PC-9 (cell line): ENCODE results near the gene LRRC47. TPM values are rescaled to one million over a fixed set of nuclear protein-coding genes. Genes with fewer than 3 reads are reported as not detected.

ENCODE experiments used
- BruUV-seq: library from RNA; stranded (reverse); fragments of 400-500 nt; replicated peaks from 2 replicates; lab custom pipeline; 2021; lab: Mats Ljungman, UMichigan
- CTCF ChIA-PET: fragments of 300-600 bp; sonication (Branson Sonifier 250); formaldehyde crosslinking; loops from one replicate; lab custom pipeline; 2022; ENCODE audit warnings: antibody characterized with exemption; lab: Charles Lee
- POLR2A ChIA-PET: fragments of 300-600 bp; sonication (Branson Sonifier 250); formaldehyde crosslinking; loops from one replicate; lab custom pipeline; 2022; ENCODE audit warnings: antibody characterized with exemption; ENCODE audit not compliant: unreplicated experiment; lab: Charles Lee
- DNase-seq, 2 experiments: peaks; one replicate each; pipeline versions ENCODE4 v3.0.0 to v3.0.0-alpha.2; 2015 to 2022; ENCODE audit warnings: mixed read lengths in 1 of 2
- H2AFZ ChIP-seq: fragments of 200-600 bp; sonication (generic); 2 replicates; pipeline ENCODE4 v1.8.1; 2017; ENCODE audit warnings: antibody characterized with exemption
- H3F3A ChIP-seq: fragments of 200-600 bp; sonication (generic); 2 replicates; pipeline ENCODE4 v1.8.1; 2017; ENCODE audit warnings: antibody characterized with exemption, mild to moderate bottlenecking, low read depth; ENCODE audit not compliant: insufficient read depth
- H3K27ac ChIP-seq: fragments of 200-600 bp; sonication (generic); 2 replicates; pipeline ENCODE4 v1.6.1; 2016; ENCODE audit warnings: mixed run types
- H3K27me3 ChIP-seq: fragments of 200-600 bp; sonication (generic); 2 replicates; pipeline ENCODE4 v1.6.1; 2016; ENCODE audit warnings: low read depth, mixed run types; ENCODE audit not compliant: insufficient read depth
- H3K36me3 ChIP-seq: fragments of 200-600 bp; sonication (generic); 2 replicates; pipeline ENCODE4 v1.6.1; 2016; ENCODE audit warnings: low read depth, mixed run types
- H3K4me1 ChIP-seq: fragments of 200-600 bp; sonication (generic); replicated peaks from 2 replicates; pipeline ENCODE4 v1.6.1; 2016; ENCODE audit warnings: mixed run types; ENCODE audit not compliant: insufficient read depth
- H3K4me2 ChIP-seq: fragments of 200-600 bp; sonication (generic); 2 replicates; pipeline ENCODE4 v1.6.1; 2017; ENCODE audit warnings: mixed run types
- H3K4me3 ChIP-seq: fragments of 200-600 bp; sonication (generic); 2 replicates; pipeline ENCODE4 v1.6.1; 2016; ENCODE audit warnings: mixed run types
- H3K79me2 ChIP-seq: fragments of 200-600 bp; sonication (generic); 2 replicates; pipeline ENCODE4 v1.6.1; 2017; ENCODE audit warnings: low read depth, mixed run types
- H3K9me2 ChIP-seq: fragments of 200-600 bp; sonication (generic); 2 replicates; pipeline ENCODE4 v1.8.1; 2017; ENCODE audit warnings: mild to moderate bottlenecking; ENCODE audit not compliant: insufficient read depth
- H3K9me3 ChIP-seq: fragments of 200-600 bp; sonication (generic); 2 replicates; pipeline ENCODE4 v1.8.1; 2016; ENCODE audit warnings: low read depth; ENCODE audit not compliant: insufficient read depth
- H4K20me1 ChIP-seq: fragments of 200-600 bp; sonication (generic); 2 replicates; pipeline ENCODE4 v1.8.1; 2017; ENCODE audit not compliant: insufficient read depth
- EZH2 ChIP-seq: fragments of 200-600 bp; sonication (generic); IDR thresholded peaks from 2 replicates; pipeline ENCODE4 v1.8.0; 2017; ENCODE audit warnings: antibody characterized with exemption, low read depth
- intact Hi-C: fragments of 100-400 bp; cut with micrococcal nuclease; formaldehyde crosslinking; loops from one replicate; pipeline ENCODE4 v1.10.0; 2022; ENCODE audit not compliant: unreplicated experiment
- total RNA-seq: library from RNA; stranded (reverse); gene quantifications from 2 replicates; pipeline ENCODE4 v1.2.3, GENCODE V29; 2021
- TF ChIP-seq, protein P1 (sequence below): fragments of 200-600 bp; sonication (generic); conservative IDR thresholded peaks from 2 replicates; pipeline ENCODE4 v1.6.1; 2017; ENCODE audit warnings: mixed run types, antibody characterized with exemption, mild to moderate bottlenecking, moderate library complexity

The LRRC47 gene
- total RNA-seq, 1 experiment from 2014 or later, result 34.2 TPM

DNA sequence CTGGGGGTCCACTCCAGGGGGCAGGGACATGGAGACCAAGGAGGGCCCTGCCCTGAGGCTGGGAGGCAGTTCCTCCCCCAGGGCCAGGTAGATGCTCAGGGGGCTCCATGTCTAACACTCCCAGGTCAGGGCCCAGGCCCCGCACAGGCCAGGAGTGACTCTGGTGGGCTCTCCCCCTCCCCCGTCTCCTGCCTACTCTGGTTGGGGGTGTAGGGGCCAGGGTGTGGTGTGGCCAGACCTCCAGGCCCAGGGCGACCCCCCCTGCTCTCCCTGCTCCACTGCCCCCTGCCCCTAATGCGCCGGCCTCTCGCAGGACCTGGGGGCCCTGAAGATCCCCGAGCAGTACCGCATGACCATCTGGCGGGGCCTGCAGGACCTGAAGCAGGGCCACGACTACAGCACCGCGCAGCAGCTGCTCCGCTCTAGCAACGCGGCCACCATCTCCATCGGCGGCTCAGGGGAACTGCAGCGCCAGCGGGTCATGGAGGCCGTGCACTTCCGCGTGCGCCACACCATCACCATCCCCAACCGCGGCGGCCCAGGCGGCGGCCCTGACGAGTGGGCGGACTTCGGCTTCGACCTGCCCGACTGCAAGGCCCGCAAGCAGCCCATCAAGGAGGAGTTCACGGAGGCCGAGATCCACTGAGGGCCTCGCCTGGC, 63.7 kb downstream of the LRRC47 start:
- intact Hi-C loops, result no loop called here
- H3K36me3 ChIP-seq, result no peaks in the 10 kb centered on the region
- H2AFZ ChIP-seq, result no peak overlapping the region
- ChIA-PET CTCF (no interaction called here), POLR2A (no interaction called here)
- H3K9me3 ChIP-seq, result no peaks in the 10 kb centered on the region
- no peaks in the 10 kb centered on the region for H4K20me1 ChIP-seq
- no peaks in the 10 kb centered on the region for H3K9me2 ChIP-seq
- no peak overlapping the region for H3K4me3 ChIP-seq
- TF ChIP-seq, protein P1, sequence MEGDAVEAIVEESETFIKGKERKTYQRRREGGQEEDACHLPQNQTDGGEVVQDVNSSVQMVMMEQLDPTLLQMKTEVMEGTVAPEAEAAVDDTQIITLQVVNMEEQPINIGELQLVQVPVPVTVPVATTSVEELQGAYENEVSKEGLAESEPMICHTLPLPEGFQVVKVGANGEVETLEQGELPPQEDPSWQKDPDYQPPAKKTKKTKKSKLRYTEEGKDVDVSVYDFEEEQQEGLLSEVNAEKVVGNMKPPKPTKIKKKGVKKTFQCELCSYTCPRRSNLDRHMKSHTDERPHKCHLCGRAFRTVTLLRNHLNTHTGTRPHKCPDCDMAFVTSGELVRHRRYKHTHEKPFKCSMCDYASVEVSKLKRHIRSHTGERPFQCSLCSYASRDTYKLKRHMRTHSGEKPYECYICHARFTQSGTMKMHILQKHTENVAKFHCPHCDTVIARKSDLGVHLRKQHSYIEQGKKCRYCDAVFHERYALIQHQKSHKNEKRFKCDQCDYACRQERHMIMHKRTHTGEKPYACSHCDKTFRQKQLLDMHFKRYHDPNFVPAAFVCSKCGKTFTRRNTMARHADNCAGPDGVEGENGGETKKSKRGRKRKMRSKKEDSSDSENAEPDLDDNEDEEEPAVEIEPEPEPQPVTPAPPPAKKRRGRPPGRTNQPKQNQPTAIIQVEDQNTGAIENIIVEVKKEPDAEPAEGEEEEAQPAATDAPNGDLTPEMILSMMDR, result no peak
- no peak for TF ChIP-seq EZH2
- no TSS peak for BruUV-seq
- H3K4me2 ChIP-seq, result no peak overlapping the region
- no peak overlapping the region for H3K27ac ChIP-seq
- 0 out of 2 replicates have a peak, but pooled peaks cover 4% of the 10 kb centered on the region for H3K27me3 ChIP-seq
- H3K79me2 ChIP-seq, result no peaks in the 10 kb centered on the region
- no peaks in the 10 kb centered on the region for H3K4me1 ChIP-seq
- no peak for DNase-seq
- no peaks in the 10 kb centered on the region for H3F3A ChIP-seq

DNA sequence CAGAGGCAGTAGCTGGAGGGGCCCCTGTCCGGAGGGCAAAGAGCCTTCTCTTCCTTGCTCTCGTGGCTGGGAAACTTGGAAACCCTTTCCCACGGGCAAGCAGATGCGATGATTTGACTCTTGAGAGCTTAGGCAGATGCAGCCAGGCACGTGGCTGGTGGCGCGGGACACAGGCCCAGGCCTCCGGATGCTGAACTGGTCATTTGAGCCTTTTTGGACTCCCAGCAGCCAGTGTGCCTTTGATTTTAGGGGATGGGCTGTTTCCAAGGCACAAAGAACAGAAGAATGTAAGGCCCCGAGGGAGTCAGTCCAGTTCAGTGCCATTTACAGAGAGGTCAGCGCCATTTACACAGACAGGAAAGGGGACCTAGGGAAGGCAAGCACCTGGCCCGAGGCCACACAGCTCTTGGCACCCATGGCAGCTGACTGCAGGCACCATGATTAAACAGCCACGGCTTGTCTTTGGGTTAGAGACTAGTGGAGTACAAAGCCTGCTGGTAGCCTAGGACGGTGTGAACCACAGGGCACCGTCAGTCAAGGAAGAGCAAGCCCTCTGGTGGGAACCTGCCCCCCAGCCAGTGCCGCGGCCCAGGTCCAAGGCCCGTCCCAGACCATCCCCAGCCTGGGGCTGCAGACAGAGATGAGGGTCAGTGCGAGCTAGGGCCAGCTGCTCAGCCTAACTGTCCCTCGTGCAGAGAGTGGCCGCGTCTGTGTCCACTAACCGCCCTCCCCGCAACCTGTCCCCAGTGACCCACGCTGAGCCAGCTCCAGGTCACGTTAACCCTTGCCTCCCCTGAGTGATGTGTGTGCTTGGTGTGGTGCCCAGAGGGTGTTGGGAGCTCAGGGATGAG, 64.5 kb downstream of the LRRC47 start:
- no peak overlapping the region for H2AFZ ChIP-seq

DNA sequence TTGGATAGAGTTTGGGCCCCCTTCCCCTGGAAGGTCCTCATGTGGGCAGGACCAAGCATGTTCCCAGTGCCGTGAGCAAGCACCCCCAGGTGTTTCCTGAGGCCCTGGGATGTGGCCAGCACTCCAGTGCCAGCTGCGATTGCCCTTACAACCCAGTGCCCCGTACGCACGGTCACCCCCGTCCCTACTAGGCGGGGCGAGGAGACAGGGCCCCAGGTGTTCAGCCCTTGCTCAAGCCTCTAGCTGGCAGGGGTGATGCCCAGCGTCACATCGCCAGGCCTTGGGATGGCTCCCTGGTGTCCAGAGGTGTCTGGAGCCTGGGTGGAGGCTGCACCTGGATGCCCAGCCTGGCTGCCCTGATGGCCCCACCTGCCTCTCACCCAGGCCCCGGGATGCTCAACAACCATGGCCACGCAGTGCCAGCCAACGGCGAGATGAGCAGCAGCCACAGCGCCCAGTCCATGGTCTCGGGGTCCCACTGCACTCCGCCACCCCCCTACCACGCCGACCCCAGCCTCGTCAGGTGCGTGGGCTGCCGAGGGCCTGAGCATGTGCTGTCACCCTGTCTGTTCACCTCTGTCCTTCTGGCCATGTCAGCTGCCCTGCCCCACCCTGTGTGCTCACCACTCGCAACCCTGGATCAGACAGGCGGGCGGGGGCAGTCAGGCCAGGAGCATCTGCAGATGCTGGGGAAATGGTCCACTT, 65.6 kb downstream of the LRRC47 start:
- no peak overlapping the region for H3K4me3 ChIP-seq
- ChIA-PET POLR2A (no interaction called here), CTCF (no interaction called here)
- H4K20me1 ChIP-seq, result no peaks in the 10 kb centered on the region
- H3K27ac ChIP-seq, result no peak overlapping the region
- no peaks in the 10 kb centered on the region for H3K4me1 ChIP-seq
- DNase-seq, result no peak
- no TSS peak for BruUV-seq
- no peak for TF ChIP-seq EZH2
- TF ChIP-seq, protein P1, result no peak
- H3K9me2 ChIP-seq, result no peaks in the 10 kb centered on the region
- H3F3A ChIP-seq, result no peaks in the 10 kb centered on the region
- no peaks in the 10 kb centered on the region for H3K79me2 ChIP-seq
- H2AFZ ChIP-seq, result no peak overlapping the region
- H3K27me3 ChIP-seq, result 0 out of 2 replicates have a peak, but pooled peaks cover 4% of the 10 kb centered on the region
- no peak overlapping the region for H3K4me2 ChIP-seq
- H3K9me3 ChIP-seq, result no peaks in the 10 kb centered on the region
- H3K36me3 ChIP-seq, result no peaks in the 10 kb centered on the region
- intact Hi-C loops, result no loop called here

More for the DNA sequence above, 64.5 kb downstream of the LRRC47 start:
- Histone ChIP-seq H3K27ac (no peak overlapping the region), H3K4me2 (no peak overlapping the region), H3K4me3 (no peak overlapping the region), H3F3A (no peaks in the 10 kb centered on the region), H3K9me3 (no peaks in the 10 kb centered on the region), H3K27me3 (0 out of 2 replicates have a peak, but pooled peaks cover 4% of the 10 kb centered on the region), H3K4me1 (no peaks in the 10 kb centered on the region), H3K79me2 (no peaks in the 10 kb centered on the region), H3K36me3 (no peaks in the 10 kb centered on the region), H3K9me2 (no peaks in the 10 kb centered on the region), H4K20me1 (no peaks in the 10 kb centered on the region)
- POLR2A ChIA-PET, result no interaction called here
- intact Hi-C loops, result no loop called here
- TF ChIP-seq, protein P1, result no peak
- TF ChIP-seq EZH2, result no peak
- no peak for DNase-seq
- no TSS peak for BruUV-seq
- CTCF ChIA-PET, result no interaction called here
